Activated T-helper 1 cell treated with anti-CD3 and anti-CD28 coated beads, Interleukin-12 subunit alpha, Interleukin-12 subunit beta, Interleukin-2, Interleukin-4 antibody, amounts not matched to agents 30 ng/mL and 10 ng/mL and 1 ng/mL, durations not matched to agents 14 hours and 24 hours and 36 hours (primary cell): ENCODE data around the gene DENND1B. TPM values are rescaled to one million over a fixed set of nuclear protein-coding genes. Genes with fewer than 3 reads are reported as not detected.
"Not testable (repeated sequence)": the region's sequence is repeated elsewhere in the genome, so short reads cannot be mapped to it uniquely, and the experiment has no call there.

Experiments
- DNase-seq: peaks from one replicate; pipeline ENCODE4 v3.0.0; 2021; ENCODE audit warnings: low spot score
- H3K27ac Mint-ChIP-seq: one replicate; pipeline ENCODE4 v1.8.0; 2021; ENCODE audit warnings: mild to moderate bottlenecking, mixed read lengths
- H3K27me3 Mint-ChIP-seq: one replicate; pipeline ENCODE4 v1.8.0; 2022; ENCODE audit warnings: mild to moderate bottlenecking, moderate library complexity, mixed read lengths; ENCODE audit not compliant: insufficient read depth
- H3K36me3 Mint-ChIP-seq: one replicate; pipeline ENCODE4 v1.8.0; 2021; ENCODE audit warnings: low read depth, mixed read lengths
- H3K4me1 Mint-ChIP-seq: one replicate; pipeline ENCODE4 v1.8.0; 2021; ENCODE audit warnings: low read depth, mixed read lengths
- H3K4me3 Mint-ChIP-seq: one replicate; pipeline ENCODE4 v1.8.0; 2021; ENCODE audit warnings: mild to moderate bottlenecking, moderate library complexity, mixed read lengths
- H3K9me3 Mint-ChIP-seq: one replicate; pipeline ENCODE4 v1.8.0; 2021; ENCODE audit warnings: mixed read lengths
- intact Hi-C: fragments of 100-400 bp; cut with micrococcal nuclease; formaldehyde crosslinking; loops from one replicate; pipeline ENCODE4 v1.15.1; 2024
- total RNA-seq: library from RNA; stranded (reverse); gene quantifications from 2 replicates; pipeline ENCODE4 v1.2.3, GENCODE V29; 2022

Gene DENND1B
- total RNA-seq, 1 donor from 2014 or later, result 16.5 TPM

DNA sequence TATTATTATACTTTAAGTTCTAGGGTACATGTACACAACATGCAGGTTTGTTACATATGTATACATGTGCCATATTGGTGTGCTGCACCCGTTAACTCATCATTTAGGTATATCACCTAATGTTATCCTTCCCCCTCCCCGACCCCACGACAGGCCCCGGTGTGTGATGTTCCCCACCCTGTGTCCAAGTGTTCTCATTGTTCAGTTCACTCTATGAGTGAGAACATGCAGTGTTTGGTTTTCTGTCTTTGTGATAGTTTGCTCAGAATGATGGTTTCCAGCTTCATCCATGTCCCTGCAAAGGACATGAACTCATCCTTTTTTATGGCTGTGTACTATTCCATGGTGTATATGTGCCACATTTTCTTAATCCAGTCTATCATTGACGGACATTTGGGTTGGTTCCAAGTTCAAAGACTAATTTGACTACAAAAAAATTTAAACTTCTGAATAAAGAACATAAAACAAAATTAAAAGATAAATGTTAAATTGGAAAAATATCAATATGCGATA, 22.6 kb downstream of the DENND1B start:
- H3K27me3 Mint-ChIP-seq, H3K4me3 Mint-ChIP-seq, intact Hi-C loops, DNase-seq, H3K27ac Mint-ChIP-seq, H3K9me3 Mint-ChIP-seq: not testable (repeated sequence)
- peaks cover 20% of the 10 kb centered on the region for H3K36me3 Mint-ChIP-seq
- peaks cover 21% of the 10 kb centered on the region for H3K4me1 Mint-ChIP-seq

DNA sequence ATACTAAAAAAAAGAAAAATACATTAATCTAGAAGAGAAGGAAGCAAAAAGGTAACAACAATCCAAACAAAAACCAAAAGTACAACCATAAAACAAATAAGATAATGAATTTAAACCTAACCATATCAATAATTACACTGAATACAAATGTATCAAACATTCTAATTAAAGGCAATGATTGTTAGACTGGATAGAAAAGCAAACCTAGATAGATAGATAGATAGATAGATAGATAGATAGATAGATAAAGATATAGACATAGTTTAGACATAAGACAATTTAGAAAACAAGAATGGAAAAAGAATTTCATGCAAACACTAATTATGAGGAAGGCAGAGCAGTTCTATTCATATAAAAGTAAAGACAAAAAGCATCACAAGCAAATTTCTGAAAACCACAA, 24.9 kb downstream of the DENND1B start:
- intact Hi-C loops, result no loop called here
- no peak for DNase-seq
- Mint-ChIP-seq H3K27me3 (no peaks in the 10 kb centered on the region), H3K27ac (no peak overlapping the region), H3K36me3 (peaks cover 33% of the 10 kb centered on the region), H3K4me3 (no peak overlapping the region), H3K9me3 (peaks cover 10% of the 10 kb centered on the region), H3K4me1 (peaks cover 21% of the 10 kb centered on the region)

DNA sequence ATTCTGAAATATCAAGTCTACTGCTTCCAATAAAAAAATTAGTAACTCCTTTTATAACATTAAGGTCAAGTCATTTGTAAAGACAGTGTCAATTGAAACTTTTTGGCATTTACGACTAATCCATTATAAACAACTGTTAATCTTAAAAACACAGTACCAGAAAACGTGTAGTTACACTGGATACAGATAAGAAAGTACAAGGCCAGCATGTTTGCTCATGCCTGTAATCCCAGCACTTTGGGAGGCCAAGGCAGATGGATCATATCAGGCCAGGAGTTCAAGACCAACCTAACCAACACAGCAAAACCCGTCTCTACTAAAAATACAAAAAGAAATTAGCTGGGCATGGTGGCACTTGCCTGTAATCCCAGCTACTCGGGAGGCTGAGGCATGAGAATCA, 29.4 kb downstream of the DENND1B start:
- Mint-ChIP-seq H3K27me3 (no peaks in the 10 kb centered on the region), H3K4me1 (peaks cover 19% of the 10 kb centered on the region), H3K27ac (no peak overlapping the region), H3K9me3 (peaks cover 4% of the 10 kb centered on the region), H3K36me3 (peaks cover 20% of the 10 kb centered on the region), H3K4me3 (no peak overlapping the region)
- intact Hi-C loops, result no loop called here
- no peak for DNase-seq

DNA sequence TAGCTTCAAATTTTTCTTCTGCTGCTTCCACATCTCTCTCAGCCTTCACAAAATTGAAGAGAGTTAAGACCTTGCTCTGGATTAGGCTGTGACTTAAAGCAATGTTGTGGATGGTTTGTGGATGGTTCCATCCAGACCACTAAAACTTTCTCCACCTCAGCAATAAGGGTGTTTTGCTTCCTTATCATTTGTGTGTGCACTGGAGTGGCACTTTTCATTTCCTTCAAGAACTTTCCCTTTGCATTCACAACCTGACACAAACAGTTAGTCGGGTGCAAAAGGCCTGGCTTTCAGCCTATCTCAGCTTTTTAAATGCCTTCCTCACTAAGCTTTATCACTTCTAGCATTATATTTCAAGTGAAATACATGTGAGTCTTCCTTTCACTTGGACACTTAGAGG, 30.3 kb downstream of the DENND1B start:
- no peak for DNase-seq
- intact Hi-C loops, result no loop called here
- Mint-ChIP-seq H3K36me3 (peaks cover 18% of the 10 kb centered on the region), H3K27me3 (no peaks in the 10 kb centered on the region), H3K4me3 (no peak overlapping the region), H3K9me3 (peaks cover 4% of the 10 kb centered on the region), H3K27ac (no peak overlapping the region), H3K4me1 (peaks cover 10% of the 10 kb centered on the region)

DNA sequence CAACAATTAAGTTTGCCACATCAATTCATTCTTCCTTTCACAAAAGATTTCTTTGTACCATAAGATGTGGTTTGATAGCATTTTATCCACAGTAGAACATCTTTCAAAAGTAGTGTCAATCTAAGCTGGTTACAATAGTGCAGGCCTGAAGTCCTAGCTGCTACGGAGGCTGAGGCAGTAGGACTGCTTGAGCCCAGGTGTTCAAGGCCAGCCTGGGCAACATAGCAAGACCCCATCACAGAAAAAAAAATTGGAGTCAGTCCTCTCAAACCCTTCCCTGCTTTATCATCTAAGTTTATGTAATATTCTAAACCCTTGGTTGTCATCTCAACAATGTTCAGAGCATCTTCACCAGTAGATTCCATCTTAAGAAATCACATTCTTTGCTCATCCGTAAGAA, 31.7 kb downstream of the DENND1B start:
- Mint-ChIP-seq H3K4me3 (no peak overlapping the region), H3K9me3 (peaks cover 4% of the 10 kb centered on the region), H3K4me1 (peaks cover 11% of the 10 kb centered on the region), H3K36me3 (peaks cover 18% of the 10 kb centered on the region), H3K27ac (no peak overlapping the region), H3K27me3 (no peaks in the 10 kb centered on the region)
- intact Hi-C loops, result no loop called here
- DNase-seq, result no peak

DNA sequence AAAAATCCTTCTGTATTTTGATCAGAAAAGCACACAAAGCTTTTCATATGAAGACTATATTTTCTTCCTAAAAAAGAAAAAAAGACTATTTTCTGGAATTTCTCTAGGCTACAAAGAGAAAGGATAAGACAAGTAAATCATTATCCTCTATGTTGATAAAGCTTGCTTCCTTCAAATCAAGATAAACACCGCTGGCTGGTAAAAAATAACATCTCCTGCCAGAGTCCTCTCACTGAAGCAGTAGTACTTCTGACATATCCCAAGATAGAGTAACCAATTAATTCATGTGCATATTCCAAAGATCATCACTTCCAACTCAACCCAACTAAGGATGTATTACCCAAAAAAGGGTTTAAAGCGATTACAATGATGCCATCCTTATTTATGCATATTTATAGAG, 34.3 kb downstream of the DENND1B start:
- Mint-ChIP-seq H3K4me3 (no peak overlapping the region), H3K27ac (no peak overlapping the region), H3K36me3 (peaks cover 7% of the 10 kb centered on the region), H3K9me3 (no peaks in the 10 kb centered on the region), H3K4me1 (peaks cover 29% of the 10 kb centered on the region), H3K27me3 (no peaks in the 10 kb centered on the region)
- no peak for DNase-seq
- intact Hi-C loops, result no loop called here

DNA sequence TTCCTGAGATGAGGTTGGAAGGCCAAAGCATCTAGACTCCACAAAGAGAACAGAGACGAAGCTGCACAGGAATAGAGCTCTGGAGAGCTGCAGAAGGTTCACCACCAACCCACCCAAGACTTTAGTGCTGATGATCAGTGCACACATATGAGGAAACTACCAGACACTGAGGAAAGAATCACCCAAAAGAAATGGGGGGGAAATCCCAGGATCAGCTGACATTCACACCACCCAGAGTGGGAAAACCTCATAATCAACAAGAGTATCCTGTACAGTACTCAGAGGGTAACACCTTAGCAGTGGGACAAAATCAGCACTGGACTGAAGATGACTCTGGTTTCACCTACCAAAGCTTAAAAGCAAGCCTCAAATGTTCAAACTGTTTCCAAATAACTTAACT, 36.4 kb downstream of the DENND1B start:
- Mint-ChIP-seq H3K36me3 (peaks cover 6% of the 10 kb centered on the region), H3K27ac (no peak overlapping the region), H3K4me3 (no peak overlapping the region), H3K27me3 (no peaks in the 10 kb centered on the region), H3K4me1 (peaks cover 29% of the 10 kb centered on the region), H3K9me3 (no peaks in the 10 kb centered on the region)
- intact Hi-C loops, result no loop called here
- DNase-seq, result no peak

DNA sequence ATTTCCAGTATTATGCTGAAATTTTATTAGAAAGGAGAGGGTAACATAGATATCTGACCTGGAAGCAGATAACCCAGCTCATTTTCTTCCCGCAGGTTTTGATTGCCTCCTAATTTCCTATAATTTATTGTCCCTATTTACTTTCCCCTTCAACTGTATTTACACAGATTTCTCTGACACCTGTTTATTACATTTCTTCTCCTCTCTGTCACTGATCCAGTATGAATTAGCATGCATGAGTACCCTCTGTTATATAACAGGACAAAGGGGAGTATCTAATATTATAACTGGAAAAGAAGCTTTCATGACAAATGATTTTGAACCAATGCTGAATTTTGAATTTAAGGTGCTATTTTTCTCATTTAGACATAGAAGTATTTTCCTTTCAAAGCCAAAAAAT, 37.4 kb downstream of the DENND1B start:
- no peaks in the 10 kb centered on the region for H3K9me3 Mint-ChIP-seq
- intact Hi-C loops, result no loop called here
- no peak overlapping the region for H3K27ac Mint-ChIP-seq
- peaks cover 29% of the 10 kb centered on the region for H3K4me1 Mint-ChIP-seq
- no peak for DNase-seq
- H3K27me3 Mint-ChIP-seq, result no peaks in the 10 kb centered on the region
- H3K36me3 Mint-ChIP-seq, result peaks cover 5% of the 10 kb centered on the region
- no peak overlapping the region for H3K4me3 Mint-ChIP-seq

DNA sequence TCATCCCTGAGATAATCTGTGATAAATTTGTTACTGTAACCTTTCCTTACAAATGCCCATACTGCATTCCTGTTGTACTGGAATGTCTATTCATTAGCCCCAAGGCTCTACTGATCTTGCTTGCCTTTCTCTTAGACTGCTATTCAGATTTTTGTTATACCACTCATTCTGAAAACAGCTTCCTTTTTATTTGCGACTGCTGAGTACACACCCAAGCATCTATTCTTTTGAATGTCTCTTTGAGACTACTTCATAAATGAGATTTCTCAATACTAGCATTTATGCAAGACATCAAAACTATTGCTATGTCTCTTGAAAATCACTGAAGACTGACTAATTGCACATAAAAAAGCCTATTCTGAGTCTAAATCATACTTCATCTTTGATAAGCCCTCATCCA, 38.6 kb downstream of the DENND1B start:
- Mint-ChIP-seq H3K36me3 (peaks cover 5% of the 10 kb centered on the region), H3K27me3 (no peaks in the 10 kb centered on the region), H3K4me3 (no peak overlapping the region), H3K27ac (no peak overlapping the region), H3K4me1 (peaks cover 36% of the 10 kb centered on the region), H3K9me3 (no peaks in the 10 kb centered on the region)
- intact Hi-C loops, result no loop called here
- no peak for DNase-seq

DNA sequence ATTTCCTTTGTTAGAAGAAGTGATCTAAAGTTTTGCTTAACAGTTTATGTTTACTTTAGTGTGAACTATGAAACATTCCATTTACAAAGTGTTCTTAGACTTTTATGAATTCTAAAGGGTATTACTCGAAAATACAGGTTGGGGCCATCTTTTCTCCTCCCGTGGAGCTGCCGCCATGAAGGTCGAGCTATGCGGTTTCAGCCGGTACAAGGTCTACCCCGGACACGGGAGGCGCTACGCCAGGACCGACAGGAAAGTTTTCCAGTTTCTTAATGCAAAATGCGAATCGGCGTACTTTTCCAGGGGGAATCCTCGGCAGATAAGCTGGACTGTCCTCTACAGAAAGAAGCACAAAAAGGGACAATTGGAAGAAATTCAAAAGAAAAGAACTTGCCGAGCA, 39.8 kb downstream of the DENND1B start:
- H3K27ac Mint-ChIP-seq, result no peak overlapping the region
- H3K36me3 Mint-ChIP-seq, result peaks cover 5% of the 10 kb centered on the region
- no peak overlapping the region for H3K4me3 Mint-ChIP-seq
- intact Hi-C loops, result no loop called here
- no peaks in the 10 kb centered on the region for H3K9me3 Mint-ChIP-seq
- no peak for DNase-seq
- peaks cover 36% of the 10 kb centered on the region for H3K4me1 Mint-ChIP-seq
- no peaks in the 10 kb centered on the region for H3K27me3 Mint-ChIP-seq

DNA sequence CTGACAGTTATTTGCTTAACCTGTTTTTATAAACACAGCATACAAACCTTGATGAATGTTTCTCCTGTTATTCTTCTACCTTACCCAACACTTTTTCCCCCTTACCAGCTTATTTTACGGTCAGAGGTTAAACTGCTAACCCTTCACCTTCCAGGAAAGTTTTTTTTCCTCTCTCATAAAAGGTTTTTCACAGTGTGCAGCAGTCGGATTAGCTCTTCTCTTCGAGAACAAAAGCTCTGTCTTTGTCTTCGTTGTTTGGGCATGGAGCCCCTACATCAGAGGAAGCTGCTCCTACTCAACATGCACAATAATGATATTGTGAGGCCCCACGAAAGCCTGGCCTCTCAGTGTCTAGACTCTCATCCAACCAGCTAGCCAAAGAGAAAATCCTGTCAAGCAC, 42.0 kb downstream of the DENND1B start:
- intact Hi-C loops, result no loop called here
- H3K27me3 Mint-ChIP-seq, result no peaks in the 10 kb centered on the region
- peaks cover 22% of the 10 kb centered on the region for H3K4me1 Mint-ChIP-seq
- H3K4me3 Mint-ChIP-seq, result no peak overlapping the region
- no peak overlapping the region for H3K27ac Mint-ChIP-seq
- DNase-seq, result no peak
- peaks cover 12% of the 10 kb centered on the region for H3K36me3 Mint-ChIP-seq
- peaks cover 7% of the 10 kb centered on the region for H3K9me3 Mint-ChIP-seq

DNA sequence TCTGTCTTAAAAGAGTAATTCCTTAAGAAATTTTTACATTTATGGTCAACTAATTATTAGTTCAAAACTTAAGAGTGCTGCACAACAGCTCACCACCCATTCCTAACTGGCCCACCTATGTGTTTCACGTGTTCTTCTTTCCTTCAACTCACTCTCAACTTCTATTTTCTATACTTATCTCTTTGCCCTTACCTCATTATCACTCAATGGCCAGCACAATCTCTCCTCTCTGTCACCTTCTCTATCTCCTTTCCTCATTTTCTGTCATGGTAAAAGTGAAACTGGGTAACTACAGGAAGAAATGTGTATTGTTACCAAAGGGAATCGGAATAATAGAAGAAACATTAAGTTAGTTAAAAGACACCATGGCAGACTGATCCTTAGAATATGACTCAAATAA, 43.1 kb downstream of the DENND1B start:
- DNase-seq, result no peak
- H3K4me3 Mint-ChIP-seq, result no peak overlapping the region
- no peaks in the 10 kb centered on the region for H3K27me3 Mint-ChIP-seq
- H3K9me3 Mint-ChIP-seq, result peaks cover 17% of the 10 kb centered on the region
- intact Hi-C loops, result no loop called here
- peaks cover 15% of the 10 kb centered on the region for H3K36me3 Mint-ChIP-seq
- H3K4me1 Mint-ChIP-seq, result peaks cover 14% of the 10 kb centered on the region
- H3K27ac Mint-ChIP-seq, result no peak overlapping the region

DNA sequence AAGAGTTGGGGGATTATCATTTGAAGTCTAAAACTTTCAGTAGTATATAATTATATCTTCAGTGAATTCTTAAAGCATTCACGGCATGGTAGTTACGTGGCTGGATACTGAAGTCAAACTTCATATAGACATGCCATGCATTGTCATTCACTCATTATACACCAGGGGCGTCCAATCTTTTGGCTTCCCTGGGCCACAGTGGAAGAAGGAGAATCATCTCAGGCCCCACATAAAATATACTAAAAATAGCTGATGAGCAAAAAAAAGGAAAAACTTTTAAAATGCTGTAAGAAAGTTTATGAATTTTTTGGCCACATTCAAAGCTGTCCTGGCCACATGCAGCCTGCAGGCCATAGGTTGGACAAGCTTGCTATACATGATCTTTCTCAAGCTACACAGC, 43.8 kb downstream of the DENND1B start:
- DNase-seq, result no peak
- Mint-ChIP-seq H3K27me3 (no peaks in the 10 kb centered on the region), H3K4me3 (no peak overlapping the region), H3K36me3 (peaks cover 16% of the 10 kb centered on the region), H3K9me3 (peaks cover 22% of the 10 kb centered on the region), H3K27ac (no peak overlapping the region), H3K4me1 (peaks cover 6% of the 10 kb centered on the region)
- intact Hi-C loops, result no loop called here

DNA sequence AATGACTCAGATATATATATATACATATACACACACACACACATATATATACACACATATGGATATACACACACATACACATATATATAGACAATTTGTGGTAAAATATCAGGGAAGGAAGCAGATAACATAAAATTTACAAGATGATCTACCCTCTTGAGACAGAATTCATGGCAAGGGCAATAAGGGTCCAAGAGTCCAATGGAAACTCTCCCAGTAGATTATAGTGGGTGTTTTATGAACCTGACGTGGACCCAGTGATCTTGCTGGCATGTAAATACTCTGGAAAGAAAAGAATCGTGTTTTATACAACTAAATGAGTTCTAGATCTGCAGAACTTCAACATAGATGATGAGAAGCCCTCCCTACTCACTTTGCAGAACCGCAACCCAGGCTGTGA, 49.3 kb downstream of the DENND1B start:
- no peaks in the 10 kb centered on the region for H3K27me3 Mint-ChIP-seq
- intact Hi-C loops, result no loop called here
- H3K9me3 Mint-ChIP-seq, result peaks cover 40% of the 10 kb centered on the region
- no peak overlapping the region for H3K4me3 Mint-ChIP-seq
- H3K27ac Mint-ChIP-seq, result no peak overlapping the region
- H3K4me1 Mint-ChIP-seq, result no peaks in the 10 kb centered on the region
- no peak for DNase-seq
- H3K36me3 Mint-ChIP-seq, result peaks cover 25% of the 10 kb centered on the region
